BLaER1 treated with 17β-estradiol and CSF1 and Interleukin-3, amounts not matched to agents 10 nM and 100 nM (cell line): ENCODE data around the gene NDUFA8.

ENCODE experiments used
- H3K27ac ChIP-seq, 11 experiments: shearing (Covaris generic); formaldehyde crosslinking; 2 replicates each; pipeline ENCODE4 v1.8.1; 2022
- H3K27me3 ChIP-seq, 11 experiments: shearing (Covaris generic); formaldehyde crosslinking; 2 replicates each; pipeline ENCODE4 v1.8.1; 2022
- H3K36me3 ChIP-seq, 11 experiments: shearing (Covaris generic); formaldehyde crosslinking; 2 replicates each; pipeline ENCODE4 v1.8.1; 2022
- H3K4me1 ChIP-seq, 10 experiments: shearing (Covaris generic); formaldehyde crosslinking; 2 replicates each; pipeline ENCODE4 v1.8.1; 2022
- H3K4me2 ChIP-seq, 11 experiments: shearing (Covaris generic); formaldehyde crosslinking; 2 replicates each; pipeline ENCODE4 v1.8.1; 2022
- H3K4me3 ChIP-seq, 10 experiments: shearing (Covaris generic); formaldehyde crosslinking; 2 replicates each; pipeline ENCODE4 v1.8.1; 2022
- H3K9ac ChIP-seq, 11 experiments: shearing (Covaris generic); formaldehyde crosslinking; 2 replicates each; pipeline ENCODE4 v1.8.1; 2022
- H3K9me3 ChIP-seq, 11 experiments: shearing (Covaris generic); formaldehyde crosslinking; replicated peaks in 1 of 11; 2 replicates each; pipeline ENCODE4 v1.8.1; 2022
- H4K20me1 ChIP-seq, 11 experiments: shearing (Covaris generic); formaldehyde crosslinking; 2 replicates each; pipeline ENCODE4 v1.8.1; 2022
- Cebpa-rat ChIP-seq, 11 experiments: shearing (Covaris generic); IDR thresholded peaks; 2 replicates each; pipeline ENCODE4 v1.8.1; 2022

Gene NDUFA8

GRCh38 chr9:122200960-122201595 is 41.5 kb upstream of the NDUFA8 start:
- Histone ChIP-seq H3K9ac (no peak overlapping the region), H3K9me3 (no peaks in the 10 kb centered on the region), H3K4me3 (no peak overlapping the region), H3K27ac (no peak overlapping the region), H4K20me1 (no peaks in the 10 kb centered on the region), H3K27me3 (no peaks in the 10 kb centered on the region), H3K4me1 (no peaks in the 10 kb centered on the region), H3K36me3 (no peaks in the 10 kb centered on the region), H3K4me2 (no peak overlapping the region)
- no peak for TF ChIP-seq Cebpa-rat (IDR thresholded peaks at IDR 0.05)

- H3K27ac ChIP-seq: no peak overlapping the region
- no peak for TF ChIP-seq Cebpa-rat (IDR thresholded peaks at IDR 0.05)
- H3K4me2 ChIP-seq: no peak overlapping the region
- no peaks in the 10 kb centered on the region for H3K9me3 ChIP-seq
- no peaks in the 10 kb centered on the region for H4K20me1 ChIP-seq
- no peaks in the 10 kb centered on the region for H3K4me1 ChIP-seq
- no peaks in the 10 kb centered on the region for H3K27me3 ChIP-seq
- H3K36me3 ChIP-seq: no peaks in the 10 kb centered on the region
- H3K4me3 ChIP-seq: no peak overlapping the region
- H3K9ac ChIP-seq: no peak overlapping the region
Measured at GRCh38 chr9:122197882-122198281, 38.3 kb upstream of the NDUFA8 start.

- H3K27me3 ChIP-seq: no peaks in the 10 kb centered on the region
- H3K4me3 ChIP-seq: no peak overlapping the region
- peaks cover 0 to 1% (median 0%) of the 10 kb centered on the region in 10 experiments; a peak in 1 of 20 replicates for H3K4me1 ChIP-seq
- H3K27ac ChIP-seq: no peak overlapping the region
- no peak for TF ChIP-seq Cebpa-rat (IDR thresholded peaks at IDR 0.05)
- H3K9ac ChIP-seq: no peak overlapping the region
- H3K9me3 ChIP-seq: no peaks in the 10 kb centered on the region
- no peaks in the 10 kb centered on the region for H4K20me1 ChIP-seq
- H3K36me3 ChIP-seq: no peaks in the 10 kb centered on the region
- H3K4me2 ChIP-seq: no peak overlapping the region
Measured at GRCh38 chr9:122197426-122197825, 37.8 kb upstream of the NDUFA8 start.

GRCh38 chr9:122195875-122196274 is 36.3 kb upstream of the NDUFA8 start:
- Histone ChIP-seq H4K20me1 (no peaks in the 10 kb centered on the region), H3K4me2 (no peak overlapping the region), H3K9me3 (no peaks in the 10 kb centered on the region), H3K27ac (no peak overlapping the region), H3K4me1 (peaks cover 0 to 9% (median 0%) of the 10 kb centered on the region in 10 experiments; a peak in 4 of 20 replicates), H3K9ac (no peak overlapping the region), H3K36me3 (no peaks in the 10 kb centered on the region), H3K27me3 (no peaks in the 10 kb centered on the region), H3K4me3 (no peak overlapping the region)
- no peak for TF ChIP-seq Cebpa-rat (IDR thresholded peaks at IDR 0.05)

- H3K27me3 ChIP-seq: no peaks in the 10 kb centered on the region
- H3K4me3 ChIP-seq: no peak overlapping the region
- peaks cover 0 to 11% (median 0%) of the 10 kb centered on the region in 10 experiments; a peak in 4 of 20 replicates for H3K4me1 ChIP-seq
- H4K20me1 ChIP-seq: no peaks in the 10 kb centered on the region
- no peak for TF ChIP-seq Cebpa-rat (IDR thresholded peaks at IDR 0.05)
- H3K36me3 ChIP-seq: no peaks in the 10 kb centered on the region
- no peak overlapping the region for H3K27ac ChIP-seq
- no peaks in the 10 kb centered on the region for H3K9me3 ChIP-seq
- H3K9ac ChIP-seq: no peak overlapping the region
- H3K4me2 ChIP-seq: no peak overlapping the region
Measured at GRCh38 chr9:122193651-122194050, 34.1 kb upstream of the NDUFA8 start.

- Histone ChIP-seq H4K20me1 (no peaks in the 10 kb centered on the region), H3K4me3 (no peak overlapping the region), H3K9ac (no peak overlapping the region), H3K4me1 (peaks cover 0 to 11% (median 0%) of the 10 kb centered on the region in 10 experiments; a peak in 4 of 20 replicates), H3K36me3 (no peaks in the 10 kb centered on the region), H3K27me3 (no peaks in the 10 kb centered on the region), H3K9me3 (no peaks in the 10 kb centered on the region), H3K27ac (no peak overlapping the region), H3K4me2 (no peak overlapping the region)
- TF ChIP-seq Cebpa-rat (IDR thresholded peaks at IDR 0.05): no peak
Measured at GRCh38 chr9:122192914-122193525, 33.4 kb upstream of the NDUFA8 start.

GRCh38 chr9:122192261-122192875 is 32.8 kb upstream of the NDUFA8 start:
- no peak overlapping the region for H3K4me3 ChIP-seq
- TF ChIP-seq Cebpa-rat (IDR thresholded peaks at IDR 0.05): no peak
- H3K27me3 ChIP-seq: no peaks in the 10 kb centered on the region
- H3K9me3 ChIP-seq: no peaks in the 10 kb centered on the region
- no peaks in the 10 kb centered on the region for H3K36me3 ChIP-seq
- no peak overlapping the region for H3K27ac ChIP-seq
- H3K9ac ChIP-seq: no peak overlapping the region
- no peaks in the 10 kb centered on the region for H4K20me1 ChIP-seq
- 0 out of 22 replicates have a peak overlapping the region, but pooled peaks of 1 of the 11 experiments have one; percentile 1 for H3K4me2 ChIP-seq
- peaks cover 0 to 11% (median 0%) of the 10 kb centered on the region in 10 experiments; a peak in 4 of 20 replicates for H3K4me1 ChIP-seq

GRCh38 chr9:122191584-122191983 is 32.0 kb upstream of the NDUFA8 start:
- no peak for TF ChIP-seq Cebpa-rat (IDR thresholded peaks at IDR 0.05)
- H3K27ac ChIP-seq: no peak overlapping the region
- H3K9ac ChIP-seq: no peak overlapping the region

GRCh38 chr9:122190597-122191381 is 31.2 kb upstream of the NDUFA8 start:
- Histone ChIP-seq H4K20me1 (no peaks in the 10 kb centered on the region), H3K27ac (no peak overlapping the region), H3K27me3 (no peaks in the 10 kb centered on the region), H3K9me3 (no peaks in the 10 kb centered on the region), H3K36me3 (no peaks in the 10 kb centered on the region), H3K4me1 (peaks cover 0 to 11% (median 0%) of the 10 kb centered on the region in 10 experiments; a peak in 4 of 20 replicates), H3K9ac (no peak overlapping the region), H3K4me3 (no peak overlapping the region), H3K4me2 (no peak overlapping the region)
- TF ChIP-seq Cebpa-rat (IDR thresholded peaks at IDR 0.05): no peak

More at GRCh38 chr9:122191584-122191983, 32.0 kb upstream of the NDUFA8 start:
- H3K4me3 ChIP-seq: no peak overlapping the region
- H3K9me3 ChIP-seq: no peaks in the 10 kb centered on the region
- peaks cover 0 to 11% (median 0%) of the 10 kb centered on the region in 10 experiments; a peak in 4 of 20 replicates for H3K4me1 ChIP-seq
- H3K27me3 ChIP-seq: no peaks in the 10 kb centered on the region
- H3K36me3 ChIP-seq: no peaks in the 10 kb centered on the region
- H4K20me1 ChIP-seq: no peaks in the 10 kb centered on the region
- H3K4me2 ChIP-seq: no peak overlapping the region
